CD14-positive monocyte (primary cell): ENCODE results near the gene CROCC2. TPM values are rescaled to one million over a fixed set of nuclear protein-coding genes. Genes with fewer than 3 reads are reported as not detected.
A peak's percentile ranks its signal among the peaks of the same experiment; 100 is the strongest.

ENCODE experiments used
- DNase-seq, 3 donors: peaks; one replicate each; pipeline ENCODE4 v3.0.0-alpha.2; 2011 to 2022
- H2AFZ ChIP-seq: 2 replicates; pipeline ENCODE4 v1.6.0; 2012; ENCODE audit warnings: mild to moderate bottlenecking, low read depth, low read length, inconsistent platforms; ENCODE audit not compliant: insufficient read depth, poor library complexity, severe bottlenecking
- H3K27ac ChIP-seq, 2 donors: 1 replicate in 1 of 2; 2 replicates in 1 of 2; pipeline ENCODE4 v1.5.1; 2012 to 2013; ENCODE audit warnings: low read length in 2 of 2, control low read depth in 1 of 2, inconsistent platforms in 1 of 2, low read depth in 1 of 2, mild to moderate bottlenecking in 1 of 2
- H3K27me3 ChIP-seq, 2 donors: one replicate each; pipeline versions ENCODE4 v1.6.0 to v1.6.1; 2011 to 2013; ENCODE audit warnings: low read length in 2 of 2; ENCODE audit not compliant: control insufficient read depth in 2 of 2, insufficient read depth in 2 of 2
- H3K36me3 ChIP-seq, 2 donors: replicated peaks in 1 of 2; 1 replicate in 1 of 2; 2 replicates in 1 of 2; pipeline versions ENCODE4 v1.5.1 to v1.6.1; 2012 to 2013; ENCODE audit warnings: low read length in 2 of 2, control low read depth in 1 of 2, inconsistent platforms in 1 of 2, mild to moderate bottlenecking in 1 of 2; ENCODE audit not compliant: insufficient read depth in 2 of 2, control insufficient read depth in 1 of 2
- H3K4me1 ChIP-seq, 2 donors: 1 replicate in 1 of 2; 2 replicates in 1 of 2; pipeline versions ENCODE4 v1.5.1 to v1.6.1; 2012 to 2013; ENCODE audit warnings: low read length in 2 of 2, control low read depth in 1 of 2, inconsistent platforms in 1 of 2, mild to moderate bottlenecking in 1 of 2, moderate library complexity in 1 of 2; ENCODE audit not compliant: insufficient read depth in 2 of 2, control insufficient read depth in 1 of 2
- H3K4me2 ChIP-seq: replicated peaks from 2 replicates; pipeline ENCODE3; 2012; ENCODE audit warnings: low read length, moderate library complexity, mild to moderate bottlenecking; ENCODE audit not compliant: poor library complexity, severe bottlenecking; ENCODE audit errors: extremely low read depth
- H3K4me3 ChIP-seq, 3 experiments: fragments of 200-600 bp in 1 of 3; sonication (generic) in 1 of 3; replicated peaks in 1 of 3; 1 replicate in 2 of 3; 2 replicates in 1 of 3; pipeline ENCODE4 v1.5.1; 2011 to 2013; ENCODE audit warnings: low read length in 3 of 3, mild to moderate bottlenecking in 3 of 3, control low read depth in 2 of 3, low read depth in 2 of 3, inconsistent platforms in 1 of 3, moderate library complexity in 1 of 3
- H3K79me2 ChIP-seq: 2 replicates; pipeline ENCODE4 v1.6.0; 2012; ENCODE audit warnings: mild to moderate bottlenecking, control low read depth, inconsistent platforms, low read length, moderate library complexity; ENCODE audit not compliant: insufficient read depth
- H3K9ac ChIP-seq: 2 replicates; pipeline ENCODE4 v1.6.0; 2017; ENCODE audit warnings: low read length, mild to moderate bottlenecking; ENCODE audit not compliant: insufficient read depth, poor library complexity, severe bottlenecking
- H3K9me3 ChIP-seq, 2 donors: replicated peaks in 1 of 2; 1 replicate in 1 of 2; 2 replicates in 1 of 2; pipeline versions ENCODE4 v1.5.1 to v1.6.1; 2012 to 2013; ENCODE audit warnings: low read length in 2 of 2, control low read depth in 1 of 2; ENCODE audit not compliant: control insufficient read depth in 1 of 2, insufficient read depth in 1 of 2
- H4K20me1 ChIP-seq: 2 replicates; pipeline ENCODE4 v1.6.0; 2012; ENCODE audit warnings: mild to moderate bottlenecking, low read length, control low read depth, moderate library complexity; ENCODE audit not compliant: insufficient read depth
- H3K27ac Mint-ChIP-seq, 7 donors: one replicate each; pipeline ENCODE4 v1.8.0; 2020; ENCODE audit warnings: mild to moderate bottlenecking in 7 of 7, mixed read lengths in 7 of 7, moderate library complexity in 6 of 7, inconsistent platforms in 2 of 7
- H3K27me3 Mint-ChIP-seq, 3 donors: one replicate each; pipeline ENCODE4 v1.8.0; 2021 to 2022; ENCODE audit warnings: low read depth in 3 of 3, mild to moderate bottlenecking in 3 of 3, mixed read lengths in 3 of 3, moderate library complexity in 3 of 3, inconsistent platforms in 1 of 3
- H3K36me3 Mint-ChIP-seq, 2 donors: one replicate each; pipeline ENCODE4 v1.8.0; 2020; ENCODE audit warnings: mixed read lengths in 2 of 2, inconsistent platforms in 1 of 2, mild to moderate bottlenecking in 1 of 2
- H3K4me1 Mint-ChIP-seq: one replicate; pipeline ENCODE4 v1.8.0; 2020; ENCODE audit warnings: mild to moderate bottlenecking, mixed read lengths
- H3K4me3 Mint-ChIP-seq, 2 donors: one replicate each; pipeline ENCODE4 v1.8.0; 2020; ENCODE audit warnings: mild to moderate bottlenecking in 2 of 2, mixed read lengths in 2 of 2, moderate library complexity in 1 of 2
- H3K9me3 Mint-ChIP-seq, 7 donors: one replicate each; pipeline ENCODE4 v1.8.0; 2020 to 2022; ENCODE audit warnings: mixed read lengths in 7 of 7, mild to moderate bottlenecking in 6 of 7, moderate library complexity in 6 of 7, inconsistent platforms in 2 of 7
- CTCF ChIP-seq: fragments of 200-600 bp; IDR thresholded peaks from one replicate; pipeline ENCODE4 v1.8.0; 2022; ENCODE audit warnings: antibody characterized with exemption, mild to moderate bottlenecking
- WGBS: methylation state at CpG from one replicate; pipeline ENCODE4 v1.1.5; 2013; ENCODE audit warnings: missing lambda C conversion rate; ENCODE audit not compliant: insufficient coverage; 5-methylcytosine and 5-hydroxymethylcytosine counted together
- intact Hi-C, 2 donors: fragments of 100-400 bp; cut with micrococcal nuclease; formaldehyde crosslinking; loops; one replicate each; pipeline versions ENCODE4 v1.15.0 to v1.15.1; 2023
- polyA plus RNA-seq, 3 donors: library from polyadenylated mRNA; depleted of rRNA in 1 of 3; unstranded in 2 of 3; stranded (reverse) in 1 of 3; fragments of 300-500 nt in 2 of 3; fragments of >200 nt in 1 of 3; fragmentation: Illumina TruSeq in 2 of 3; gene quantifications; 1 replicate in 2 of 3; 2 replicates in 1 of 3; pipeline ENCODE4 v1.2.3, GENCODE V29; 2012 to 2021

The CROCC2 gene
- polyA plus RNA-seq, 3 donors: 0.15 TPM; not detected in 2

GRCh38 chr2:240869109-240869955 lies 36.8 kb upstream of the CROCC2 start:
- no peak overlapping the region for H3K9ac ChIP-seq
- Mint-ChIP-seq H3K27ac (peak overlapping the region in 1 of 7 donors; percentile 18), H3K9me3 (peaks cover 0 to 4% (median 0%) of the 10 kb centered on the region in 7 donors), H3K36me3 (no peaks in the 10 kb centered on the region), H3K4me3 (no peak overlapping the region), H3K4me1 (peaks cover 5% of the 10 kb centered on the region), H3K27me3 (peaks cover 3 to 6% (median 5%) of the 10 kb centered on the region in 3 donors)
- H3K27me3 ChIP-seq: no peaks in the 10 kb centered on the region
- no peaks in the 10 kb centered on the region for H4K20me1 ChIP-seq
- 95% methylated on average over 18 of the region's 25 CpGs for WGBS
- H3K4me2 ChIP-seq: no peak overlapping the region
- H3K9me3 ChIP-seq: no peaks in the 10 kb centered on the region
- no peaks in the 10 kb centered on the region for H3K4me1 ChIP-seq
- no peak overlapping the region for H3K27ac ChIP-seq
- no peak for TF ChIP-seq CTCF
- intact Hi-C loops: no loop called here
- no peak overlapping the region for H3K4me3 ChIP-seq
- no peak overlapping the region for H2AFZ ChIP-seq
- H3K36me3 ChIP-seq: no peaks in the 10 kb centered on the region
- no peaks in the 10 kb centered on the region for H3K79me2 ChIP-seq
- DNase-seq: no peak

GRCh38 chr2:240869956-240870875 lies 35.9 kb upstream of the CROCC2 start:
- H3K36me3 ChIP-seq: no peaks in the 10 kb centered on the region
- no peak overlapping the region for H3K27ac ChIP-seq
- Mint-ChIP-seq H3K9me3 (peaks cover 0 to 4% (median 0%) of the 10 kb centered on the region in 7 donors), H3K4me3 (no peak overlapping the region), H3K36me3 (no peaks in the 10 kb centered on the region), H3K27ac (peak overlapping the region in 1 of 7 donors; percentile 67), H3K4me1 (peaks cover 4% of the 10 kb centered on the region), H3K27me3 (peaks cover 3 to 6% (median 5%) of the 10 kb centered on the region in 3 donors)
- H3K4me3 ChIP-seq: no peak overlapping the region
- H3K27me3 ChIP-seq: no peaks in the 10 kb centered on the region
- H2AFZ ChIP-seq: no peak overlapping the region
- H3K9ac ChIP-seq: no peak overlapping the region
- no peaks in the 10 kb centered on the region for H3K4me1 ChIP-seq
- H3K79me2 ChIP-seq: no peaks in the 10 kb centered on the region
- H3K9me3 ChIP-seq: no peaks in the 10 kb centered on the region
- intact Hi-C loops: no loop called here
- TF ChIP-seq CTCF: no peak
- H4K20me1 ChIP-seq: no peaks in the 10 kb centered on the region
- WGBS: 96% methylated on average over 10 of the region's 15 CpGs
- no peak for DNase-seq
- no peak overlapping the region for H3K4me2 ChIP-seq
